Uterus (tissue), 2 donors: ENCODE data around the gene PAFAH2.

Source experiments
- CTCF ChIP-seq, 4 experiments: fragments of 200-600 bp in 2 of 4; fragments of 450-650 bp in 2 of 4; sonication (generic) in 2 of 4; IDR thresholded peaks; one replicate each; pipeline ENCODE4 v1.5.1; 2016 to 2019; ENCODE audit warnings: antibody characterized with exemption in 4 of 4, mild to moderate bottlenecking in 2 of 4, moderate library complexity in 1 of 4
- POLR2A ChIP-seq, 2 donors: fragments of 450-650 bp; IDR thresholded peaks; one replicate each; pipeline ENCODE4 v1.6.1; 2016; ENCODE audit warnings: antibody characterized with exemption in 2 of 2, mild to moderate bottlenecking in 1 of 2, moderate library complexity in 1 of 2

- TF ChIP-seq CTCF (IDR thresholded peaks at IDR 0.05) (no peak), POLR2A (IDR thresholded peaks at IDR 0.05) (no peak)
Observed at GRCh38 chr1:26036756-26037281, 39.0 kb upstream of the PAFAH2 start.
